Heart right ventricle (tissue), 16 donors: ENCODE results near the gene ZBTB12. TPM values are rescaled to one million over a fixed set of nuclear protein-coding genes. Genes with fewer than 3 reads are reported as not detected.
A peak's percentile ranks its signal among the peaks of the same experiment; 100 is the strongest.
"Not testable (repeated sequence)": the region's sequence is repeated elsewhere in the genome, so short reads cannot be mapped to it uniquely, and the experiment has no call there.

Source experiments
- ATAC-seq, 8 donors: fragments of 200-7000 bp; cut with Tn5 transposase; one replicate each; pipeline ENCODE4 v1.9.1; 2020; ENCODE audit warnings: mild to moderate bottlenecking in 8 of 8, moderate library complexity in 8 of 8, moderate number of reproducible peaks in 1 of 8
- DNase-seq, 2 donors: peaks; one replicate each; pipeline ENCODE4 v3.0.0-alpha.2; 2020
- H3K27ac ChIP-seq, 10 donors: fragments of 200-600 bp; sonication (generic) in 2 of 10; one replicate each; pipeline versions ENCODE4 v1.5.0 to v1.8.0; 2020 to 2022; ENCODE audit warnings: mild to moderate bottlenecking in 3 of 10
- H3K27me3 ChIP-seq, 7 donors: fragments of 200-600 bp; one replicate each; pipeline ENCODE4 v1.8.0; 2021 to 2022; ENCODE audit warnings: mild to moderate bottlenecking in 2 of 7
- H3K36me3 ChIP-seq, 9 donors: fragments of 200-600 bp; sonication (generic) in 1 of 9; one replicate each; pipeline versions ENCODE4 v1.5.0 to v1.8.0; 2020 to 2022; ENCODE audit warnings: mild to moderate bottlenecking in 2 of 9
- H3K4me1 ChIP-seq, 9 donors: fragments of 200-600 bp; sonication (generic) in 1 of 9; one replicate each; pipeline versions ENCODE4 v1.5.0 to v1.8.0; 2020 to 2022; ENCODE audit warnings: mild to moderate bottlenecking in 4 of 9
- H3K4me3 ChIP-seq, 10 donors: fragments of 200-600 bp; sonication (generic) in 2 of 10; one replicate each; pipeline versions ENCODE4 v1.5.0 to v1.8.0; 2020 to 2022; ENCODE audit warnings: mild to moderate bottlenecking in 7 of 10, moderate library complexity in 2 of 10
- H3K9me3 ChIP-seq, 11 donors: fragments of 200-600 bp in 10 of 11; sonication (generic) in 2 of 11; one replicate each; pipeline versions ENCODE4 v1.5.0 to v1.8.0; 2013 to 2022; ENCODE audit warnings: mild to moderate bottlenecking in 2 of 11, control low read depth in 1 of 11, moderate library complexity in 1 of 11
- CTCF ChIP-seq, 9 donors: fragments of 200-600 bp; sonication (generic) in 2 of 9; IDR thresholded peaks; one replicate each; pipeline versions ENCODE4 v1.5.0 to v1.8.0; 2021 to 2022; ENCODE audit warnings: antibody characterized with exemption in 9 of 9, mild to moderate bottlenecking in 5 of 9, moderate library complexity in 1 of 9
- WGBS, 2 donors: extraction: QIAGEN DNeasy Blood & Tissue Kit; methylation state at CpG; one replicate each; pipeline ENCODE4 v1.1.7; 2013; ENCODE audit warnings: inconsistent platforms in 1 of 2; 5-methylcytosine and 5-hydroxymethylcytosine counted together
- intact Hi-C, 10 donors: fragments of 100-400 bp; cut with DNase I; formaldehyde crosslinking; loops; one replicate each; pipeline versions ENCODE4 v1.11.1 to v1.14.2; 2022
- polyA plus RNA-seq, 2 donors: library from polyadenylated mRNA; stranded (reverse); fragments of 200-250 nt; gene quantifications; one replicate each; pipeline ENCODE4 v1.2.3, GENCODE V29; 2013
- total RNA-seq, 10 donors: library from RNA; stranded (reverse); fragmentation: NEBNext Ultra II Directional in 3 of 10; extraction: Animal tissue kit (Norgen Biotek cat#: 25700) in 3 of 10; gene quantifications; one replicate each; pipeline versions ENCODE4 v1.2.1 to v1.2.4, GENCODE V29; 2021 to 2023
- donor health status: Arrhythmogenic right ventricular cardiomyopathy.
- donor health status: ischemic (EF 13 %, LVEDD 7.1; RV severe dilation, severe dysfunction).
- donor health status: healthy with polysubstance abuse.
- donor health status: DM: no; HTN: yes; CAD: no.
- donor health status: DM: no; HTN: no; CAD: no.
- donor health status: ischemic (EF 25% LVEDD 6.9; RV normal size, moderate dysfunction).
- donor health status: ischemic (EF 25% LVEDD 5.7; RV mildly dilated, moderate dysfunction).
- donor health status: healthy.
- donor health status: DM: yes; HTN: yes; CAD: no.
- donor health status: Ischemic cardiomyopathy.
- donor health status: ischemic (EF 35%, LVEDD 5.7; RV mildly dilated, moderate dysfunction).
- donor health status: nonischemic (EF 11% LVEDD 7.7; RV severe dilation, severe dysfunction).
- donor health status: DM: yes; HTN: yes; CAD: no.
- donor health status: PGD.
- donor health status: ischemic (EF 29% LVEDD 5.4; RV normal size, mild dysfunction).
- donor health status: nonischemic (EF 23%, LVEDD 6.1; RV moderate dilation, normal function).

Gene ZBTB12
- total and polyA plus RNA-seq, 12 donors, result 1.5 to 4.9 (median 2.6) TPM

- WGBS, 2 donors, result 55 to 70% methylated on average over 7 of the region's 7 CpGs
- H3K36me3 ChIP-seq, result no peaks in the 10 kb centered on the region
- peaks cover 0 to 34% (median 6%) of the 10 kb centered on the region in 9 donors for H3K4me1 ChIP-seq
- intact Hi-C loops, result loop anchor here in 2 of 10 donors (10.0 kb wide), 1 partner anchor 48 kb away; the partner anchor contains the start of genes NELFE (in 2 of the 2) and SKIC2 (in 2 of the 2)
- ATAC-seq (peak in 2 of 8 donors; percentile 9 to 48), DNase-seq (no peak)
- no peak overlapping the region for H3K4me3 ChIP-seq
- TF ChIP-seq CTCF (IDR thresholded peaks at IDR 0.05), result no peak
- H3K27me3 ChIP-seq, result peaks cover 0 to 4% (median 0%) of the 10 kb centered on the region in 7 donors
- H3K9me3 ChIP-seq, result no peaks in the 10 kb centered on the region
- no peak overlapping the region for H3K27ac ChIP-seq
Observed at GRCh38 chr6:31907158-31907813, 5.4 kb upstream of the ZBTB12 start.

DNA sequence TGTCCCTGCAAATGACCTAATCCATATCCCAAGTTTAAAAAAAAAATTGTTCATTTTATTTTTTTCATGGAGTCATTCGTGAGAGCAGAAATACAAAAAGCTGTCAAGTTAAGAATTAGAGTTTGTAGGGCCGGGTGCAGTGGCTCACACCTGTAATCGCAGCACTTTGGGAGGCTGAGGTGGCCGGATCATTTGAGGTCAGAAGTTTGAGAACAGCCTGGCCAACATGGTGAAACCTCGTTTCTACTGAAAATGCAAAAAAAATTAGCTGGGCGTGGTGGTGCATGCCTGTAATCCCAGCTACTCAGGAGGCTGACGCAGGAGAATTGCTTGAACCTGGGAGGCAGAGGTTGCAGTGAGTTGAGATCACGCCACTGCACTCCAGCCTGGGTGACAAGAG lies 4.8 kb upstream of the ZBTB12 start:
- not testable (repeated sequence) for H3K4me3 ChIP-seq, ATAC-seq, H3K27me3 ChIP-seq, H3K9me3 ChIP-seq, H3K36me3 ChIP-seq, H3K27ac ChIP-seq, DNase-seq
- intact Hi-C loops, result loop anchor here in 2 of 10 donors (10.0 kb wide), 1 partner anchor 48 kb away; the partner anchor contains the start of genes NELFE (in 2 of the 2) and SKIC2 (in 2 of the 2)
- H3K4me1 ChIP-seq, result peaks cover 0 to 33% (median 6%) of the 10 kb centered on the region in 9 donors
- 77 to 81% methylated on average over 8 of the region's 8 CpGs for WGBS, 2 donors

GRCh38 chr6:31906122-31906521 lies 4.2 kb upstream of the ZBTB12 start:
- 29 to 35% methylated on average over 4 of the region's 4 CpGs for WGBS, 2 donors
- intact Hi-C loops, result loop anchor here in 2 of 10 donors (10.0 kb wide), 1 partner anchor 49 kb away; the partner anchor contains the start of genes NELFE (in 2 of the 2) and SKIC2 (in 2 of the 2)
- Histone ChIP-seq H3K4me3 (no peak overlapping the region), H3K9me3 (no peaks in the 10 kb centered on the region), H3K27ac (no peak overlapping the region), H3K4me1 (peaks cover 2 to 31% (median 9%) of the 10 kb centered on the region in 9 donors), H3K36me3 (no peaks in the 10 kb centered on the region), H3K27me3 (peaks cover 0 to 4% (median 0%) of the 10 kb centered on the region in 7 donors)
- no peak for TF ChIP-seq CTCF (IDR thresholded peaks at IDR 0.05)
- DNase-seq (no peak), ATAC-seq (no peak)

- DNase-seq, result no peak
- no peak overlapping the region for H3K4me3 ChIP-seq
- no peaks in the 10 kb centered on the region for H3K36me3 ChIP-seq
- no peaks in the 10 kb centered on the region for H3K27me3 ChIP-seq
- no peak for ATAC-seq
- H3K27ac ChIP-seq, result no peak overlapping the region
- 91 to 100% methylated on average over 1 of the region's 1 CpG for WGBS, 2 donors
- TF ChIP-seq CTCF (IDR thresholded peaks at IDR 0.05), result no peak
- peaks cover 3 to 32% (median 13%) of the 10 kb centered on the region in 9 donors for H3K4me1 ChIP-seq
- no peaks in the 10 kb centered on the region for H3K9me3 ChIP-seq
- intact Hi-C loops, result loop anchor here in 2 of 10 donors (10.0 kb wide), 1 partner anchor 50 kb away; the partner anchor contains the start of genes NELFE (in 2 of the 2) and SKIC2 (in 2 of the 2)
Observed at GRCh38 chr6:31905041-31905440, 3.2 kb upstream of the ZBTB12 start.
